Measurements from ENCODE around the gene CIBAR2. TPM values are rescaled to one million over a fixed set of nuclear protein-coding genes. Genes with fewer than 3 reads are reported as not detected.

The CIBAR2 gene
- total and polyA plus RNA-seq, 9 of the 15 experiments (the other 6 are each of a cell fraction or from before 2014, with no cell fraction given) = not detected

GRCh38 chr16:85137323-85138072, 25.2 kb upstream of the CIBAR2 start (continued):
- TF ChIP-seq CBFB (CRISPR knock-in tag; IDR thresholded peaks at IDR 0.05) (no peak), RBM22 (IDR thresholded peaks at IDR 0.05; ENCODE audit: low read depth, low read length, poor library complexity, severe bottlenecking) (no peak), MTF1 (CRISPR knock-in tag; IDR thresholded peaks at IDR 0.05; ENCODE audit: borderline replicate concordance) (no peak), ELF1 (tag; IDR thresholded peaks at IDR 0.05) (no peak), CEBPZ (IDR thresholded peaks at IDR 0.05; ENCODE audit: borderline replicate concordance, low read depth, low read length) (no peak), ZZZ3 (IDR thresholded peaks at IDR 0.05) (no peak), CREBBP (IDR thresholded peaks at IDR 0.05; ENCODE audit: low read depth, low read length) (no peak), ZBTB17 (CRISPR knock-in tag; IDR thresholded peaks at IDR 0.05) (no peak), ZNF583 (CRISPR knock-in tag; IDR thresholded peaks at IDR 0.05) (no peak), NRF1 (conservative IDR thresholded peaks at IDR 0.05 in 1 of 2, IDR thresholded peaks at IDR 0.05 in 1 of 2) (peak; percentile 45 to 61; a peak in 3 of 4 replicates), NFIC (IDR thresholded peaks at IDR 0.05) (peak; percentile 41), MYBL2 (IDR thresholded peaks at IDR 0.05; ENCODE audit: low read depth) (peak; percentile 35; the same call in 1 of the 2 replicates), MYBL2 (CRISPR knock-in tag; IDR thresholded peaks at IDR 0.05; ENCODE audit: borderline replicate concordance) (no peak), PCBP2 (IDR thresholded peaks at IDR 0.05; ENCODE audit: low read depth, low read length, poor library complexity, severe bottlenecking) (no peak), U2AF2 (optimal IDR thresholded peaks at IDR 0.05; ENCODE audit: low read depth, low read length) (no peak), PHB (CRISPR knock-in tag; IDR thresholded peaks at IDR 0.05) (no peak), GATAD2A (IDR thresholded peaks at IDR 0.05) (0 out of 2 replicates have a peak, but pooled peaks have one; percentile 17)
- TF ChIP-seq, protein P1, sequence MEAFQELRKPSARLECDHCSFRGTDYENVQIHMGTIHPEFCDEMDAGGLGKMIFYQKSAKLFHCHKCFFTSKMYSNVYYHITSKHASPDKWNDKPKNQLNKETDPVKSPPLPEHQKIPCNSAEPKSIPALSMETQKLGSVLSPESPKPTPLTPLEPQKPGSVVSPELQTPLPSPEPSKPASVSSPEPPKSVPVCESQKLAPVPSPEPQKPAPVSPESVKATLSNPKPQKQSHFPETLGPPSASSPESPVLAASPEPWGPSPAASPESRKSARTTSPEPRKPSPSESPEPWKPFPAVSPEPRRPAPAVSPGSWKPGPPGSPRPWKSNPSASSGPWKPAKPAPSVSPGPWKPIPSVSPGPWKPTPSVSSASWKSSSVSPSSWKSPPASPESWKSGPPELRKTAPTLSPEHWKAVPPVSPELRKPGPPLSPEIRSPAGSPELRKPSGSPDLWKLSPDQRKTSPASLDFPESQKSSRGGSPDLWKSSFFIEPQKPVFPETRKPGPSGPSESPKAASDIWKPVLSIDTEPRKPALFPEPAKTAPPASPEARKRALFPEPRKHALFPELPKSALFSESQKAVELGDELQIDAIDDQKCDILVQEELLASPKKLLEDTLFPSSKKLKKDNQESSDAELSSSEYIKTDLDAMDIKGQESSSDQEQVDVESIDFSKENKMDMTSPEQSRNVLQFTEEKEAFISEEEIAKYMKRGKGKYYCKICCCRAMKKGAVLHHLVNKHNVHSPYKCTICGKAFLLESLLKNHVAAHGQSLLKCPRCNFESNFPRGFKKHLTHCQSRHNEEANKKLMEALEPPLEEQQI (IDR thresholded peaks at IDR 0.05) = no peak

Measured in K562 (cell line).